ENCODE results near the gene SIGLEC14.

- TF ChIP-seq CTCF (IDR thresholded peaks at IDR 0.05) (no peak), POLR2A (IDR thresholded peaks at IDR 0.05) (no peak)
Observed at GRCh38 chr19:51621178-51621577, 25.4 kb downstream of the SIGLEC14 start.
